ENCODE results near the gene ENTPD2. TPM values are rescaled to one million over a fixed set of nuclear protein-coding genes. Genes with fewer than 3 reads are reported as not detected.

The ENTPD2 gene
- not detected in 2 replicates for total RNA-seq

DNA sequence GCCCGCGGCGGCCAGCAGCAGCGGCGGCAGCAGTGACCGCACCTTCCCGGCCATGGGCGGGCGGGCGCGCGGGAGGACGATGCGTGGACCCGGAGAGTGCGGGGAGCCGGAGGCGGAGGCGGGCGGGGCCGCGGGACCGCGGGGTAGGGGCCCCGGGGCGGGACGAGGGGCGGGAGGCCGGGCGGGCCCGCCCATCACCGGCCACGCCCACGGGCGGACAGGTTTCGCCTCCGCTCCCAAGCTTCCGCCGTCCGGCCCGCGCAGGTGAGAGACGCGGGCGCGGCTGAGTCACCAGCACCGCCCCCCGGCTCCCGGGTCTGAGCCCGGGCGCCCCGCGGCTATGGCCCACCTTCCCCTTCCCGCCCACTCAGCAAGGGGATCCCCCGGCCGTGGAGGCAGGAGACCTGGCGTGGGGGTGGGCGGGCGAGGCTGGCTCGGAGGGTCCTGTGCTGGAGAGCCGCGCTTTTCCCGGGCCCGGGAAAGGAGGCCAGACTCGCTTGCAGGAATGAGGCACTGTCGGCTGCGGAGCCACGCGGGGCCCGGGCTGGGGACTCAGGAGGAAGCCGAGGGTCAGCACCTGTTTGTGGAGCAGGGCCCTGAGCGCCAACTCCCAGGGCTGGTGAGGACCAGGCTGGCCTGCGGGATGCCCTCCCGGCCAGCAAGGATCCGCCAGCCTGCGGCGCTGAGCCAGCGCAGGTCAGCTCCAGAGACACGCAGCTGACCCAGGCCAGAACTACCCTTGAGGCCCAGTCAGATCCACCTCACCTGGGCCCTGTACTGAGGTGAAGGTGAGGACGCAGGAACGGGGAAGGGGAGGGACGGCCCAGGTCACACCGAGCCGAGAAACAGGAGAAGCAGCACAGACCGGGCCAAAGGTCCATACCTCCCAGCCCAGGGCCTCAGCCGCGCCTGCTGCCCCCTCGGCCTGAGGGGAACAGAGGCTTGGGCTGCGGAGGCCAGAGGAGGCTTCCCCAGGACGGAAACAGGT is at the start of gene ENTPD2:
Gene ENTPD2, minus strand, starts transcription at position 118 of the 988 bp plus-strand sequence. Its CDS starts 64 bp downstream, at position 54.

DNA sequence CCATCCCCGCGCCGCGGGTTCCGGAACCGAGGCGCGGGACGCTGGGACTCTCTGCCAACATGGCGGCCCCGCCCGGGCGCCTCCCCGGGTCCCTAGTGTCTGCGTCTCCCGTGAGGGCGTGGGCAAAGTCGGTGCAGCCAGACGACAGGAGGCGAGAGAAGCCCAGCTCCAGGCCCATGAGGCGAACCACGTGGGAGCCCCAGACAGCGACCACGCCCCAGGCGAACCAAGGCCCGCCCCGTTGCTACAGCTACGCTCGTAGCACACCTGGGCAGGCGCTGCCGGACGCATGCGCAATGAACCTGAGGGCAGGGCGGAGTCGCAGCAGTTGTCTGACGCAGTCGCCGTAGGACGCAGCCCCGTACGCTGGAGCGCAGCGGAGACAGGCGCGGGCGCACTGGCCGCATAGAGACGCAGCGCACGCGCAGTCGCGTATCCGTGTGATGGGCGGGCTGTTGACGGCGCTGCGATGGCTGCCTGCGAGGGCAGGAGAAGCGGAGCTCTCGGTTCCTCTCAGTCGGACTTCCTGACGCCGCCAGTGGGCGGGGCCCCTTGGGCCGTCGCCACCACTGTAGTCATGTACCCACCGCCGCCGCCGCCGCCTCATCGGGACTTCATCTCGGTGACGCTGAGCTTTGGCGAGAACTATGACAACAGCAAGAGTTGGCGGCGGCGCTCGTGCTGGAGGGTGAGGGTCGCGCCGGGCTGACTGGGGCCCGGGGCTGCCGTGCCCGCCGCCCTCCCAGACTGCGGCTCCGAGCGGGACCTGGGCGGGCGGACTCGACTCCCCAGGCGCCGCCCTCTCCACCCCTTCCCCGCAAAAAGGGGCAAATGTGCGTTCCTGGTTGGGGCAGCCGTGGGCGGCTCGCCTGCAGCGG is 32.9 kb upstream of the ENTPD2 start, which contains the start of gene MAN1B1:
Gene MAN1B1, plus strand, starts transcription at position 455 of the 878 bp plus-strand sequence. Its CDS starts 15 bp downstream, at position 470.

DNA sequence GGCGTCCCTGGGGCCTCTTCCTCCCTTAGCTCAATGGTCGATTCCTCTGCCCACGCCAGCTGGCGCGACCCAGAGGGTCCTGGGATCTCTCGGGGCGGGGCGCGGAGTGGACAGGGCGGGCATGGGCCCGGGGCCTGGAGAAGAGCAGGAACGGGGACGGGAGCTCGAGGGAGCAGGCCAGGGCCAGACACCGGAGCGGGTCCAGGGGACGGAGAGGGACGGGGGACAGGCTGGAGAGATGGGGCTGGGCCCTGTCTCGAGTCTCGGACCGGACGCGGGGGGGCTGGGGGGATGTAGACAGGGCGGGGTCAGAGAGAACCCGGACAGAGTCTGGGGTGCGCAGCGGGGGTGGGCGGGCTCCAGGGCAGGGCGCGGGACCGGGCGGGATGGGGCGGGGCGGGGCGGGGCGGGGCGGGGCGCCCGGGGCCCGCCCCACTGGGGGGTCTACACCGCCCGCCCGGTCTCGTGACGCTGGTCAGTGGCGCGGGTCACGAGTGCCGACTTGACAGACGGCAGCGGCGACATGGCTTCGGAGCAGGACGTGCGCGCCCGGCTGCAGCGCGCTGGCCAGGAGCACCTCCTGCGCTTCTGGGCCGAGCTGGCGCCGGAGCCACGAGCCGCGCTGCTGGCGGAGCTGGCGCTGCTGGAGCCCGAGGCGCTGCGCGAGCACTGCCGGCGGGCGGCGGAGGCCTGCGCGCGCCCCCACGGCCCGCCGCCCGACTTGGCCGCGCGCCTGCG is 23.3 kb upstream of the ENTPD2 start, which contains the start of gene UAP1L1:
Gene UAP1L1, plus strand, starts transcription at position 508 of the 738 bp plus-strand sequence. Its CDS starts 16 bp downstream, at position 524.

DNA sequence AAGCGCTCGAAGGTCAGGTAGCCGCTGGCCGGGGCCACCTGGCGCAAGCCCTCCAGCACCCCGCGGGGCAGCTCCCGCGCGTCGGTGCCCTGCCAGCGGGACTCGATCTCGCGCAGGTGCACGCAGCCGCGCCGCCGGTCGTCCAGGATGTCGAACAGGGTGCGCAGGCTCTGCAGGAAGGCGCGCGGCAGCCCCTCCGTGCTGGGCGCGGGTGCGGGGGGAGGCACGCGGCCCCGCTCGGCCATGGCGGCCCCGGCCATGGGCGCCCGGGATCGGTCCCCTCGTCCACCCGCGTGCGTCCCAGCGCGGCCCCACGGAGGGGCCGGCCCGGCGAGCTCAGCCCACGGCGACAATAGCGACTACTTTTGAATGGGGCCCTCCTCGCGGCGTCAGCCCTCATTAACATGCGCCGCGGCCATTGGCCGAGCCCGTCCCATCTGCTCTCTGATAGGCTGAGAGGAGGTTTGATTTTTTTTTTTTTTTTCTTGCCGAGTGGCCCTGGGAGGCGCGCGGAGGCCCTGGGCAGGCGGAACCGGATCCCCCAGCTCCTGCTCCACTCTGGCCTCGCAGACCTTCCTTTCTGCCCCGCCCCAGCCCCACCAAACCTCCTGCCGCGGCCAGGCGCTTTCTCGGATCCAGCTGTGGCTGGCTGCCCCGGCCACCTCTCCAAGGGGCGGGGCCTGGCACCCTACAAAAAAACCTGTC is 16.5 kb upstream of the ENTPD2 start, which contains the start of gene SAPCD2:
Gene SAPCD2, minus strand, starts transcription at position 357 of the 705 bp plus-strand sequence. Its CDS starts 97 bp downstream, at position 260.

DNA sequence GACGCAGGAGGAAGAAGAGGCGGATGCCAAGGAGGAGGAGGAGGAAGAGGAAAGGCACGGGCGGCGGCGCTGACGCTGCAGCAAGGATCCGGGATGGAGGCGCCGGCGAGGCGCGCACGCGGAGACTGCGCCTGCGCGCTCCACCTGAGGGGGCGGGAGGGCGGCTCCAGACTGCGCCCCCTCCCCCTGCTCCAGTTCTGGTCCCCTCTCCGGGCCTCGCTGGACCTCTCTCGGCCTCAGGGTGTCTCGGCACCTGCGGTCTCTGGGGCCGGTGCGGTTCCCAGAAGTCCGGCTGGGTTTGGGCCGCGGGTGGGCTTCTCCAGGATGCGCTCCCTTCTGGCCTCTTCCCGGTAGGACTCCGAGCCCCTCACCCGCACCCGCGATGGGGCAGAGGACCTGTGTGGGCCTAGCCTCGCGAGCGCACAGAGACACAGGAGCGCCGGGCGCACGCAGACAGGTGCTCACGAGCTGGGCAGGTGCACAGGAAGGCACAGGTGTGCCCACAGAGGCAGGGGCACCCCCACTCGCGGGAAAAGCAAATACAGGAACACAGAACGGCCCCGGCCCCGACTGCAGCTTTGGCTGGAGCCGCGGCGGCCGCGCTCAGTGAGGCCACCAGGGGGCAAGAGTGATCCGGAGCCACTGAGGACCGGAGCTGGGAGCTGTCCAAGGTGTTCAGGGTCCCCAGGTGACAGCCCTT is 7.6 kb downstream of the ENTPD2 start, which contains the start of gene NPDC1:
Gene NPDC1, minus strand, starts transcription at position 90 of the 700 bp plus-strand sequence. CDS start 188 bp downstream, outside the sequence.

DNA sequence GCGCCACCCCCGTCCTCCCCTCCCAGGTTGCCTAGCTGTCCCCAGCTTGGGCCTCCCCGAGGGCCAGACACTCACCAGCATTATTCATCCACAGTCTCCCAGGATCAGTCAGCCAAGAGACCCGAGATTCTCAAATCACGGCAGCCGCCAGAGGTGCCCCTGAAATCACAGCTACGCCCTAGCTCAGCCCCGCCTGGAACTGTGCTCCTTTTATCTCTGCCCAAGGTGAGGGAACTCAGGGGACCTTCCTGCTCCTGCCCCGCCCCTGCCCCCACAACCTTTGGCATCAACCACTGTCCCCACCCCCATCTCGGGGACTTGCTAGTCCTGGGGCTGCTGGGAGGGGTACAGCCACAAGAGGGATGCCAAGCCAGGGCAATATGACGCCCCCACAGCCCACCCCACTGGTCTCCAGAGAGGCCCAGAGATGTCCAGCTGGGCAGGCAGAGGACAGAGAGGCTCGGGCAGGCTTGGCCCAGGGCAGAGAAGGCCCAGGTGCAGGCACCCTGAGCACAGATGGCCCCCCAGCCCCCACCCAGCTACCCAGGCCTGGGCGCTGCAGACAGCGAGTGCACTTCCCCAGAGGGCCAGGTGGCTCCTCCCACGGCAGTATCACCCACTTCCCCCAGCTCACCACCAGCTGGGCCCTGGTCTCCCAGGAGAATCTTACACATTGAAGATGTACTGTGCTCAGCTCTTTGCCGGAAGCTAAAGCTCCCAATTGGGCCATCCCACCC is 21.8 kb downstream of the ENTPD2 start, which contains the start of gene FUT7:
Gene FUT7, minus strand, starts transcription at position 185 of the 737 bp plus-strand sequence. Its CDS starts 97 bp downstream, at position 88.

DNA sequence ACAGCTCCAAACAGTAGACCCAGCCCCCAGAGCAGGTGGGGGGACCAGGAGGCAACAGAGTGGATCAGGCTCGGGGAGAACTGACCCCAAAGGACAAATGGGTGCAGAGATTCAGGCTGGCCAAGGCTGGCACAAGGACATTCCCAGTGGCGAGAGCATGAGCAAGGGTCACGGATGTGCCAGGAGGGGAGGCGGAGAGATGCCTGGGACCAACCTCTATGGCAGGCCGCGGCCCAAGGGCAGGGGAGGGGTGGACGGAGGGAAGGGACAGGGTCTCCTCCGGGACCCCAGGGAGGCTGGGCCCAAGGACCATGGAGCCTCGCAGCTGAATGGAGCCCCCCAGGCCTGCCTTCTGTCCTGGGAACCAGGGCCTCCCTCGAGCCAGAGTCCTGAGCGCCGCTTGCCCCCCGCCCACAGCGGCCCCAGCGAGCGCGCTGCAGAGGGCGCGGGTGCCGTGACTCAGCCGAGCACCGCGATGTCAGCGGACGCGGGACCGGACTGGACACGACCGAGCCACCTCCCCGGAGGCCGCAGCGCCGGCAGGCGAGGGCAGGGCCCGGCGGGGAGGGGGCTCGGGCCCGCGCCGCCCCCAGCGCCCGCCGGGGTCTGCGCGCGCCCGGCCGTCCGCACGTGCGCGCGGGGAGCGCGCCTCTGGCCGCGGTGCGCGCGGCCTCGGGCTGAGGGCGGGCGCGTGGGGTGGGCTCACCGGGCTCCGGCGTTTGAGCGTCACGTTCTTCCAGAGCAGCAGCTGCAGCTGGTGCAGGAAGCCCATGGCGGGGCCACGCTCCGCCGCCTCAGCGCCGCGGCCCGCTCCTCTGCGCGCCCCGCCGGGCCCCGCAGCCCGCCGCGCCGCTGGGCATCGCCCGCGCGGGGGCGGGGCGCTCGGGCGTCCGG is 26.2 kb downstream of the ENTPD2 start, which contains the start of gene ABCA2:
Gene ABCA2, minus strand, starts transcription at position 869 of the 894 bp plus-strand sequence. Its CDS starts 97 bp downstream, at position 772.

Other genes starting within 250 kb of the ENTPD2 start
- 46.3 and 70.5 TPM in 2 replicates for gene RABL6, start 246.1 kb downstream of the ENTPD2 start, total RNA-seq
- 2.1 and 2.4 TPM in 2 replicates for gene AJM1, start 211.6 kb downstream of the ENTPD2 start, total RNA-seq
- gene PHPT1, start 204.7 kb downstream of the ENTPD2 start, total RNA-seq = 65.8 and 98.9 TPM in 2 replicates
- gene MAMDC4, start 201.7 kb downstream of the ENTPD2 start, total RNA-seq = 2.7 and 4.0 TPM in 2 replicates
- 209 and 275 TPM in 2 replicates for gene EDF1, start 187.8 kb downstream of the ENTPD2 start, total RNA-seq
- gene TRAF2, start 167.5 kb downstream of the ENTPD2 start, total RNA-seq = 5.6 and 16.0 TPM in 2 replicates
- gene FBXW5, start 109.3 kb downstream of the ENTPD2 start, total RNA-seq = 142 and 159 TPM in 2 replicates
- gene C8G, start 108.8 kb downstream of the ENTPD2 start, total RNA-seq = 0.59 TPM in 1 of 2 replicates, not detected in the other
- gene LCN12, start 101.8 kb downstream of the ENTPD2 start, total RNA-seq = 0.30 and 0.51 TPM in 2 replicates
- 8.3 and 21.4 TPM in 2 replicates for gene PTGDS, start 76.6 kb downstream of the ENTPD2 start, total RNA-seq
- gene LCNL1, start 71.1 kb downstream of the ENTPD2 start, total RNA-seq = 0.88 and 1.5 TPM in 2 replicates
- gene PAXX, start 61.6 kb downstream of the ENTPD2 start, total RNA-seq = 13.5 and 17.8 TPM in 2 replicates
- gene CLIC3, start 57.5 kb downstream of the ENTPD2 start, total RNA-seq = 2.5 and 3.3 TPM in 2 replicates
- gene ABCA2, start 25.8 kb downstream of the ENTPD2 start, total RNA-seq = 46.0 and 68.3 TPM in 2 replicates
- gene FUT7, start 22.0 kb downstream of the ENTPD2 start, total RNA-seq = under 0.01 TPM in 1 of 2 replicates, not detected in the other
- gene NPDC1, start 7.9 kb downstream of the ENTPD2 start, total RNA-seq = 27.3 and 49.4 TPM in 2 replicates
- gene SAPCD2, start 16.5 kb upstream of the ENTPD2 start, total RNA-seq = 0.89 and 5.7 TPM in 2 replicates
- gene UAP1L1, start 23.5 kb upstream of the ENTPD2 start, total RNA-seq = 18.7 and 21.5 TPM in 2 replicates
- gene MAN1B1, start 32.9 kb upstream of the ENTPD2 start, total RNA-seq = 176 and 185 TPM in 2 replicates
- 69.1 and 79.6 TPM in 2 replicates for gene DPP7, start 60.7 kb upstream of the ENTPD2 start, total RNA-seq
- gene GRIN1, start 85.1 kb upstream of the ENTPD2 start, total RNA-seq = 0.09 TPM in 1 of 2 replicates, not detected in the other
- gene LRRC26, start 116.0 kb upstream of the ENTPD2 start, total RNA-seq = not detected in 2 replicates
- gene TMEM210, start 118.0 kb upstream of the ENTPD2 start, total RNA-seq = not detected in 2 replicates
- gene ANAPC2, start 134.5 kb upstream of the ENTPD2 start, total RNA-seq = 25.5 and 28.8 TPM in 2 replicates
- 51.0 and 65.9 TPM in 2 replicates for gene SSNA1, start 134.6 kb upstream of the ENTPD2 start, total RNA-seq
- 6.2 and 8.9 TPM in 2 replicates for gene TPRN, start 146.7 kb upstream of the ENTPD2 start, total RNA-seq
- 32.1 and 32.8 TPM in 2 replicates for gene TMEM203, start 151.6 kb upstream of the ENTPD2 start, total RNA-seq
- 2.7 and 5.4 TPM in 2 replicates for gene NDOR1, start 151.6 kb upstream of the ENTPD2 start, total RNA-seq
- 0.30 and 0.83 TPM in 2 replicates for gene RNF208, start 168.2 kb upstream of the ENTPD2 start, total RNA-seq
- gene CYSRT1, start 171.1 kb upstream of the ENTPD2 start, total RNA-seq = 0.30 and 0.46 TPM in 2 replicates
- not detected in 2 replicates for gene RNF224, start 173.4 kb upstream of the ENTPD2 start, total RNA-seq
- gene SLC34A3, start 176.8 kb upstream of the ENTPD2 start, total RNA-seq = under 0.01 TPM in 1 of 2 replicates, not detected in the other
- gene TUBB4B, start 187.2 kb upstream of the ENTPD2 start, total RNA-seq = 60.9 and 219 TPM in 2 replicates
- not detected in 2 replicates for gene STPG3, start 197.2 kb upstream of the ENTPD2 start, total RNA-seq
- 36.5 and 54.9 TPM in 2 replicates for gene NELFB, start 201.3 kb upstream of the ENTPD2 start, total RNA-seq
- 19.0 and 33.5 TPM in 2 replicates for gene TOR4A, start 223.7 kb upstream of the ENTPD2 start, total RNA-seq
- 0.18 and 0.30 TPM in 2 replicates for gene NRARP, start 248.2 kb upstream of the ENTPD2 start, total RNA-seq